Inferior parietal cortex (tissue), 1 donor: Measurements from ENCODE around the gene ABCC11.

Experiments
- DNase-seq: peaks from one replicate; pipeline ENCODE4 v3.0.0-alpha.2; 2016; ENCODE audit errors: extremely low spot score

The ABCC11 gene

GRCh38 chr16:48164907-48165715, 82.2 kb downstream of the ABCC11 start:
- DNase-seq, result peak; percentile 82

DNA sequence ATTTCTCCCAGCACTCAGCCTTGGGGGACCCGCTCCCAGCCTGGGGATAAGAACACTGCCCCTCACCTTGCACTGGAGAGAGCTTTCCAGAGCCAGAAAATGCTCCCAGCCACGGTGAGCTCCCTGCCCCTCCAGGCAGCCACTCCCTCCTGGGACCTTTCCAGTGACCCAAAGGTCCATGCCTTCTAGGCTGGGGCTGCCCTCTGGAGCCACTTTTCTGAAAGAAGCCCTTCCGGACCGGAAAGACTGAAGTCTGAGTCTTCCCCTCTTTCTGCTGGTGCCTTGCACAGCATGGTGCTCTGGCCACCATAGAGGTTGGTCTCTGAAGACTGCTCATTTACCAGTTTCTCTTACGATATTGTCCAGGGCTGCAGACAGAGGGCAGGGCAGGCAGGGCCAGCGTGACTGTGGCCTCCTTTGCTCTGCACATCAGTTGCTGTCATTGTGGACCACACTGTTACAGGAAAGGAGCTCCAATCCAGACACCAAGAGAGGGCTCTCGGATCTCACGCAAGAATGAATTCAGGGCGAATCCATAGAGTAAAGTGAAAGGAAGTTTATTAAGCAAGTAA, 84.4 kb downstream of the ABCC11 start:
- DNase-seq, result no peak

DNA sequence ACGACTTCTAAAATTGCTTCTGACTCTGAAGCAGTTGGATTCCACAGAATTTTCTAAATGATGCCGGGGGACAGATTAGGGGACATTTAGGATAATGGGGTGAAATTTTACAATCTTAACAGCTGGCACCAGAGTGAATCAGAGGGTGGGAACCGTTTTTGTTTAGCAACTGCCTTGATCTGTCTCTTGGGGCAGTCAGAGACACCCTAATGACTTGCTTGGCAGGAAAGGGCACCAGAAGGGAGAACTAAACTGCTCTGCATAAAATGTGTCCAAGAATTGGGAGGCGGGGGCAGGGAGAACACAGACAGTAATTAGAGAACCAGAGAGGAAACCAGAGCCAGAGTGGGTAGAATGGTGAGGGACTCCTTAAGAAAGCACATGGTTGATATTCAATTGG, 85.4 kb downstream of the ABCC11 start:
- DNase-seq, result no peak

GRCh38 chr16:48160575-48160974, 86.8 kb downstream of the ABCC11 start:
- no peak for DNase-seq

GRCh38 chr16:48158296-48158695, 89.0 kb downstream of the ABCC11 start:
- DNase-seq, result no peak

GRCh38 chr16:48157794-48158193, 89.5 kb downstream of the ABCC11 start:
- no peak for DNase-seq

GRCh38 chr16:48157302-48157701, 90.0 kb downstream of the ABCC11 start:
- DNase-seq, result no peak

DNA sequence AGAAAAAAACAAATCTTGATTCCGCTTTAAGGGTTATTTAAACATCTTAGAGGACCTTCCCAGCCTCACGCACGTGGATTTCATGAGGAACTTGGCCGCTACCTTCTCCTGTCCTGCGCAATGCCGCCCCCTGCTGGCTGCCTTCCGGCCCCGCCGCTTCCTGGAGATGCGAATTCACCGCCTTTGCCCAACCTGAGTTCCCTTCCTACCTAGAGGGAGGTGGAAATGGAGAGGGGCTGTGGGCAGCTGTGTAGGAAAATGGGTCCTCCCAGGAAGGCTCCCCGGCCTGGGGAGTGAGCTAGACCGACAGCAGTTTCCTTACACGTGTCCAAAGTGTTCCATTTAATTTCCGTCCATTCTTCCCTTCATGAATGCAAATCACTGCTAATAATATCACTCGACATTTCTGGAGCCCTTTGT, 90.5 kb downstream of the ABCC11 start:
- peak; percentile 86 for DNase-seq

DNA sequence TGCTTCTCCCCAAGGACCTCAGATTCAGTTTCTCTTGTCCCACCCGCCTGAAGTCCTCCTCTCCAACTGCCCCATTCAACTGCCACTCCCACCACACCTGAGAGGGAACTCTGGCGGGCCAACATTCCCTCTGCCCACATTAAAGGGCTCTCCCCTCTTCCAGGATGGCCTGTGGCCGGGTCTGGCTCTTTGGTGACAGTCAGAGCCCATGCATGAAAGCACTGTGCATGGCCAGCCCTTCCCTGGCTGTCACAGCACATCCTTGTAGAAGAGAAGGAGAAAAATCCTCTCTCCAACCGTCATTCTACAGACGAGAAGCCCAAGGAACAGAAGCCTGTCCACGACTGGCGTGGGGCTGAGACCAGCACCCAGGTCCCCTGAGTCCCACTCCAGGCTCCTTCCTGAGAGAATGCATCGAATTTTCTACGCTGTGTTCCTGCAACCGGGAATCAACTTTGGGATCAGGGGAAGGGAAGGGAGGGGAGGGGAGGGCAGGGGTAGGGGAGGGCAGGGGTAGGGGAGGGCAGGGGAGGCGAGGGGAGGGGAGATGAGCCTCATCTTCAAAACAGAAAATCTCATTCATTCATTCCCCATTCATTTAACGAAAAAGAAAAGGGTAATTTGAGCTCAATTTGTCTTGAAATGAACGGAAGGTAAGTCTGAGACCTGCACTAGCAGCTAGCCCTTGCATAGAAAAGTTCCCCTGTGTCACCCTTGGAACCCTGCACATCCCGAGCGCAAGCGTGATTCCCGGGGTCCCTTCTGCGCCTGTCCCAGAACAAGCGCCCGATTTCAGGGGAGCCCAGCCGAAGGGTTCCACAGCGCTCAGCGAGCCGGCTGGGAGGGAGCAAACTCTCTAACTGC, 91.2 kb downstream of the ABCC11 start, which contains the start of gene ABCC12:
Gene ABCC12 (minus strand): TSS at position 68 of the 864 bp plus-strand sequence. CDS start 9,569 bp downstream, outside the sequence.
- no peak for DNase-seq

GRCh38 chr16:48153774-48154173, 93.6 kb downstream of the ABCC11 start:
- DNase-seq, result no peak

- DNase-seq, result no peak
Observed at GRCh38 chr16:48152226-48152625, 95.1 kb downstream of the ABCC11 start.

DNA sequence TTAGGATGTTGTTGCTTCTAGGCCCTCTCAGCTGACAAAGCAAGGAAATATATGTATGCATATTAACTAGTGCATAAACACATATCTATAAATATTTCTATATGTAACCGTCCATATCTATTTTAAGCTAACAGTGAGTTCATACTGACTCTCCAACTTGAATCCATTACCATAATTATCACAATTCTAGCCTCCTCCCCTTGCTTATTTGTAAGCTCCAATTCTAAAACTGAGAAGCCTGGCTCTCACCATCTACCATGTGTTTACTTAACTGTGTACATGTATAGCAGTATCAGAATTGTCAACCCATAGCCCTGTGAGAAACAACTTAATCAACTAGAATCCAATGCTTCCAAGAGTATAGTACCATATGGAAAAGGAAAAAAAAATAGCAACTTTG, 96.6 kb downstream of the ABCC11 start:
- no peak for DNase-seq

DNA sequence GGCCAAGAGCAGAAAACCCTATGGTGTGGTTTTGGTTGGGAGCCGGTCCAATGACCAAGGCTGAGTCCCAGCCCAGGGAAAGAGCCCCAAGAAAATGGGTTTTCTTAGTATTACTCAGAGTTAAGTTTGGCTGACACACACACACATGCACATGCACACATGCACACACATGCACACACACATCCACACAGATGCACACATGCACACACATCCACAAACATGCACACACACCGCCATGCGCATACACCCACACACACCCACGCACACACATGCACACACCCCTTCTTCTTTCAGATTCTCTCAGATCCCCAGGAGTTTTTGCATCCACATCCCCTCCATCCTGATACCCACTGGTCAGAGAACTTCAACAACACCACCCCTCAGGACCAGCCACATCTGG, 100.6 kb downstream of the ABCC11 start:
- DNase-seq, result no peak

DNA sequence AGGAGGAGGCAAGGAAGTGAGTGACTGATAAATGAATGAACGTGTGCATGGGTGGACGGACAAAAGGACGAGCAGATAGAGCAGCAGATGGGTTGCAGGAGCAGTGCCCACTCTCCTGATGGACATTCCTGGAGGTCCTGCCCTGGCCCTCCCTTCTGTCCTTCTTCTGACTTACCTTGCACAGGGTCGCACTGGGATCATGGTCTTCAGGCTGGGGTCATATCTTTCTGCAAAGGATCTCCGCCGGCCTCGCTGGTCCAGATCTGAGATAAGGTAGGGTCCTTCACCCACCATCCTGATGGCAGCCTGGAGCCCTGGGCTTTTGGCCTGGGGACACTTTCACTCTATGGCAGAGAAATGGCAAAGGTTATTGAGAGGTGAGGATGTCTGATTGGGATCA, 101.2 kb downstream of the ABCC11 start:
- no peak for DNase-seq

GRCh38 chr16:48143812-48144368, 103.4 kb downstream of the ABCC11 start:
- DNase-seq, result no peak

- no peak for DNase-seq
Observed at GRCh38 chr16:48140821-48141220, 106.5 kb downstream of the ABCC11 start.

DNA sequence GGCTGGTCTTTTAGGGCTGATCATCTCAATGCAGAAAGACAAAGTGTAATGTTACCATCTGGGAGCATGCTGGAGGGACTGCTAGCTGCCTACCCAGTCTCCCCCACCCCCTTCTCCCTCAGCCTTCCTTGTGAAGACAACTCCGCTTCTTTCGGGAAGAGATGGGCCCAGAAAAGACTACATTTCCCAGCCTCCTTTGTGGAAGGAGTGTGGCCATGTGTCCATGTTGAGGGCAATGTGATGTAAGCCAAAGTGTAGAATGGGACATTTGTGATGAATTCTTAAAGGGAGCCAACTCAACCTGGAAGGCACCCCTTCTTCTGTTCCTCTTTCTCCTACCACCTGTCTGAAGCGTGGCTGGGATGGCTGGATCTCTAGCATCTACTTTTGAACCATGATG, 107.8 kb downstream of the ABCC11 start:
- DNase-seq, result no peak

DNA sequence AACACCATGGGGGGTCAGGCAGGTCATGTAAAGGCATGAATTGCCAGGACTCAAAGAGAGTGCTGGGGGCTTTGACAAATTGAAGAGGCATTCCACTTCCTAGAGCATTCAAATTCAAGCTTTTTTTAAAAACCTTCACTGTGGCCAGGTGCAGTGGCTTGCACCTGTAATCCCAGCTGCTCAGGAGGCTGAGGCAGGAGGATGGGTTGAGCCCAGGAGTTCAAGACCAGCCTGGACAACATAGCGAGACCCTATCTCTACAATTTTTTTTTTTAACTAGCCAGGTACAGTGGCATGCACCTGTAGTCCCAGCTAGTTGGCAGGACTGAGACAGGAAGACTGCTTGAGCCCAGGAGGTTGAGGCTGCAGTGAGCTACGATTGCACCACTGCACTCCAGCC, 108.8 kb downstream of the ABCC11 start:
- DNase-seq, result no peak

GRCh38 chr16:48137822-48138221, 109.5 kb downstream of the ABCC11 start:
- DNase-seq, result no peak

- DNase-seq, result peak; percentile 36
Observed at GRCh38 chr16:48136547-48137360, 110.6 kb downstream of the ABCC11 start.
